LHCN-M2 (cell line): ENCODE measurements around the gene GBA2. TPM values are rescaled to one million over a fixed set of nuclear protein-coding genes. Genes with fewer than 3 reads are reported as not detected.
A peak's percentile ranks its signal among the peaks of the same experiment; 100 is the strongest.

ENCODE experiments used
- DNase-seq: peaks from one replicate; pipeline ENCODE4 v3.0.0-alpha.2; 2012; ENCODE audit warnings: low read depth
- polyA plus RNA-seq: library from polyadenylated mRNA; unstranded; fragments of >200 nt; gene quantifications from one replicate; pipeline ENCODE4 v1.2.1, GENCODE V29; 2012; ENCODE audit warnings: missing spikeins
- total RNA-seq: library from RNA; depleted of rRNA; stranded (reverse); fragments of >200 nt; gene quantifications from 2 replicates; pipeline ENCODE4 v1.2.3, GENCODE V29; 2014; rRNA removed

GBA2 gene
- total RNA-seq: 26.4 and 29.9 TPM in 2 replicates
- 26.2 TPM for polyA plus RNA-seq

DNA sequence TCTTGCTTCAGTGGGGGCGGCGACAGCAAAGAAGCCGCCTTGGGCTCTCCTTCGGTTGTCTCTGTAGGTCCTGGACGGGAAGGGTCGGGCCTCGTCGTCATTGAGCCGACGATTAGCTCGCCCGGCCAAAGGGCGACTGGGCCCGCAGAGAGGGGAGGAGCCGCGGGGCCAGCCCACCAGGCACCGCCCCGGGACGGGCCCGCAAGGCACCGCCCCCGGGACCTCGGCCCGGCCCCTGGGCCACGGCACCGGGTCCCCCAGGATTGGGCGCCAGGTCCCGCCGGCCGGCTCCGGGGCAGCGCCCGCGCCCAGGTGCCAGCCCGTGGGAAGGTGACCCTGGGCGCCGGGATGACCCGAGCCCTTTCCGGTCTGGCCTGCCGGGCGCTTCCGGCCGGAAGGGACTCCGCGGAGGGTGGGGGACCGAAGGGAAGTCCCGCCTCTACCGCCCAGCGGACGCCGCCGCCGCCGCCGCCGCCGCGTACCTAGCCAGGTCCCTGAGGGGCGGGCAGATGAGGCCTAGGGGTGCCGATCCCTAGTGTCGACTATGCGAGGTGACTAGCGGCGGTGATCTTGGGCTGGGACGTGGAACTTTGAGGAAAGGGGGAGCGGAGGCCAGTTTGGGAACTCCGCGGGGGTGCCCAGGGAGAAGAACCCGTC lies at the start of gene GBA2, which contains the start of gene RGP1:
GBA2 (minus strand) TSS at position 371 of the 657 bp plus-strand sequence. CDS start 524 bp downstream, outside the sequence.
RGP1 (plus strand) TSS at position 430 of the 657 bp plus-strand sequence. CDS start 469 bp downstream, outside the sequence.
- DNase-seq: peak; percentile 66

DNA sequence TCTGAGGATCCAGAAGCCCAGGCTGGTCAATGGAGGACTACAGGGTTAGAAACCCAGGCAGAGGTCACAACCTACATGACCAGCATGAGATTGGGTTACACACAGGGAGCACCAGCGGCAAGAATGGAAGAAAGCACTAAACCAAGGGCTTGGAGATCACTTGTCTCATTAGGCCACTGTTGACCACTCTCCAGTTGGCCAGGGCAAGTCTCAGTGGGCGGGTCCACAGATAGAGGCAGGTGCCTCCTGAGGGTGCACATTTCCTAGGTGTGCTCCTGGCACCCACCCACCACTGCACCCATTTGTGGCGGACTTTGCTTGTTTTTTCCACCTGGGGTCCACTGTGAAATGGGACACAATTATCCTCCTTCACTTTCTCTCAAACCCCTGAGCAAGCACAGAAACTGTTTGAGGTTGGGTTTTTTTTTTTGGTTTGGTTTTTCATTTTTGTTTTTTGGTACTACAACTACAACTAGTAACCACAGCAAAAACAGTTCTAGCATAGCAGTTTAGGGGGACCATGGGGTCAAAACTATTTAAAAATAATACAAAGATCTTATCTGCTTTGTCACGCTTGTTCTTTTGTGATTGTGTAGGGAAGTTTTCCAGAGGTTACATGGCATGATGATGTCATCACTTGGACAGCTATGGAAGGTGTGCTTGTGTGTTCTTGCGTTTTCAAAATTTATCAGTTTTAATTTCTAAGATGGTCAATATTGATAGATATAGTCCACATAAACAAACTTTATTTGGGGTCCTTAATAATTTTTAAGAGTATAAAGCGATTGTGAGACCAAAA lies 48.5 kb upstream of the GBA2 start:
- no peak for DNase-seq

DNA sequence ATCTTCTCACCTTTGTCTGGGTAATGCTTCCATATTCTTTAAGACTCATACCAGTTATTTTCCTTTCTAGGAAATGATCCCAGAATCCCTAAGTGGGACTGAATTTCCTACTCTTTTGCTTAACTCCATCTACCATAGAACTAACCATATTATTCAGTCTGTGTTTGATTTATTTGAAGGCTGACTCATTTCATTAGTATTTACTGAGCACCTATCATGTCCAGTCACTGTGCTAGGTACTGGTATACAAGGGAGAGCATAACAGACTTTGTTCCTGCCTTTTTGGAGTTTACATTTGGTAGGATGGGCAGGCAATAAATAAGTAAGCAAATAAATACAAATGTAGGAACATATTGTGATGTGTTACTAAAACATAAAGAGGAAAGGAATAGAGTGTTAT lies 46.7 kb upstream of the GBA2 start:
- DNase-seq: no peak

DNA sequence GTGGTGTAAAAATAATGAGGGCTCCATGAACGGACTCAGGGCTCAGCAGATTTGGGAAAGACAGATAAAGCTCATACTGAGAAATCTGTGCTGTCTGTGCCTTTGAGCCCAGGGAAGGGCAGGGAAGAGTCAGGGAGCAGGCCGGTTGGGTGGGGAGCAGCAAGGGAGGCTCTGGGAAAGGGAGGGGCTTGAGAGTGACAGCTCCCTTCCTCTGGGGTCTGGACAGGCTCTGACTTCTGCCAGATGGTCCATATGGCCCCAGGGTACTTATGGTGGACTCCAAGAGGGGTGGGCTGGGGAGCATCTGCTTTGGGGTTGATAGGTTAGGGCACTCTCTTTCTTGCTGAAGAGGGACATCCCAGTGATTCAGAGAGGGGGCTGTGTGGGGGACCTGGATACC lies 44.4 kb upstream of the GBA2 start:
- DNase-seq: no peak

DNA sequence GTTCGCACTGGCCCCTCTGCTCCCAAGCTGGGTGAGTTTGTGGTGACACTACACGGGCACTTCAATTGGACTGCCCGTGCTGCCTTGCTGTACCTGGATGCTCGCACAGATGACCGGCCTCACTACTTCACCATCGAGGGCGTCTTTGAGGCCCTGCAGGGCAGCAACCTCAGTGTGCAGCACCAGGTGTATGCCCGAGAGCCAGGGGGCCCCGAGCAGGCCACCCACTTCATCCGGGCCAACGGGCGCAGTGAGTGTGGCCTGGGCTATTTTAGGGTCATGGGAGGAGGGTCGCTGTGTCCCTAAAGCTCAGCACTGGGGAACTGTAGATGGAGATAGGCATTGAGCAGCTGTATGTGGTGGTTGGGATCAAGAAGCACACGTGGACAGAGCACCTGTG lies 43.8 kb upstream of the GBA2 start:
- DNase-seq: no peak

DNA sequence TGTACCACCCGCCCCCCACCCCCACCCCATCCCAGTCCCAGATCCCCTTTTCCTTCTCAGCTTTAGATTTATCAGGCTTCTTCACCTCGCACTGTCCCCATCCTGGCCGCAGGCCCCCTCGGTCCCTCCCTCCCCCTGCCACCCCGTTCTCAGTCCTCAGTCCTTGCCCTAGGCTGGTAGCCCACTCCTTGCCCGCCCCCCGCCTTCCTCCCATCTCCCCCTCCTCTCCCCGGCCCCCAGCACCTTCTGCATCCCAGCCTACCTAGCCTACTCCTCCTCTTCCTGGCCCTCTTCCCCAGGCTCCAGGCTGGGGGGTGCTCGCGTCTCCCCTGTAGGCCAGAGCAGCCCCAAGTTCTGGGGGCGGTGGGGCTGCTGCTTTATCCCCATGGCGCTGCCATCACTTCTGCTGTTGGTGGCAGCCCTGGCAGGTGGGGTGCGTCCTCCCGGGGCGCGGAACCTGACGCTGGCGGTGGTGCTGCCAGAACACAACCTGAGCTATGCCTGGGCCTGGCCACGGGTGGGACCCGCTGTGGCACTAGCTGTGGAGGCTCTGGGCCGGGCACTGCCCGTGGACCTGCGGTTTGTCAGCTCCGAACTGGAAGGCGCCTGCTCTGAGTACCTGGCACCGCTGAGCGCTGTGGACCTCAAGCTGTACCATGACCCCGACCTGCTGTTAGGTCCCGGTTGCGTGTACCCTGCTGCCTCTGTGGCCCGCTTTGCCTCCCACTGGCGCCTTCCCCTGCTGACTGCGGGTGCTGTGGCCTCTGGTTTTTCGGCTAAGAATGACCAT lies 43.2 kb upstream of the GBA2 start:
- DNase-seq: no peak

DNA sequence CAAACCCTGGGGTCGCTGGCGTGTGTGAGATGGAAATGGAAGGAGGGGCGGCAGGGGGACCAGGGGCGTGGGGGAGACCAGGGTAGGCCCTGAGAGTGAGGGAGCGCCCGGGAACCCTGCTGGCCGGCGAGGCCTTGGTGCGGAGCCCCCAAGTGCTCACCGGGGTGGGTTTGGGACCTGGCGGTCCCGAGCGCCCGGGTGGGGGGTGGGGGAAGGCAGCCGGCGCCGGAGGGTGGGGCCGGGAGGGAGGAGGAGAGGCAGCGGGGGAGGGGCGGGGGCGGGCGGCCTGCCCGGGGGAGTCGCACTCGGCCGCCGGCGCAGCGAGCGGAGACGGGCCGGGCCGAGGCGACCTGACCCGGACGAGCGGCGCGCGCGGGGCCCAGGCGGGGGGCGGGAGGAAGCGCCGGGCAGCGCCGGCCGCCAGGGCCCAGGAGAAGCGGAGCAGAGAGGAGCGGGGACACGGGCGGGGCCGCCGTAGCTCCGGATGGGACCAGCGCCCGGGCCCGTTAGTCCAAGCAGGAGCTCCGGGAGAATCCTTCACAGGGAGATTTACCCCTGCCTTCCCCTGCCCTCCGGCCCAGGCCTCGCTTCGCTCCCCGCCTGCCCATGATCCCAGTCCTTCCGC lies 42.4 kb upstream of the GBA2 start, which contains the start of gene NPR2:
NPR2 (plus strand) TSS at position 295 of the 625 bp plus-strand sequence. CDS start 818 bp downstream, outside the sequence.
- peak; percentile 34 for DNase-seq

DNA sequence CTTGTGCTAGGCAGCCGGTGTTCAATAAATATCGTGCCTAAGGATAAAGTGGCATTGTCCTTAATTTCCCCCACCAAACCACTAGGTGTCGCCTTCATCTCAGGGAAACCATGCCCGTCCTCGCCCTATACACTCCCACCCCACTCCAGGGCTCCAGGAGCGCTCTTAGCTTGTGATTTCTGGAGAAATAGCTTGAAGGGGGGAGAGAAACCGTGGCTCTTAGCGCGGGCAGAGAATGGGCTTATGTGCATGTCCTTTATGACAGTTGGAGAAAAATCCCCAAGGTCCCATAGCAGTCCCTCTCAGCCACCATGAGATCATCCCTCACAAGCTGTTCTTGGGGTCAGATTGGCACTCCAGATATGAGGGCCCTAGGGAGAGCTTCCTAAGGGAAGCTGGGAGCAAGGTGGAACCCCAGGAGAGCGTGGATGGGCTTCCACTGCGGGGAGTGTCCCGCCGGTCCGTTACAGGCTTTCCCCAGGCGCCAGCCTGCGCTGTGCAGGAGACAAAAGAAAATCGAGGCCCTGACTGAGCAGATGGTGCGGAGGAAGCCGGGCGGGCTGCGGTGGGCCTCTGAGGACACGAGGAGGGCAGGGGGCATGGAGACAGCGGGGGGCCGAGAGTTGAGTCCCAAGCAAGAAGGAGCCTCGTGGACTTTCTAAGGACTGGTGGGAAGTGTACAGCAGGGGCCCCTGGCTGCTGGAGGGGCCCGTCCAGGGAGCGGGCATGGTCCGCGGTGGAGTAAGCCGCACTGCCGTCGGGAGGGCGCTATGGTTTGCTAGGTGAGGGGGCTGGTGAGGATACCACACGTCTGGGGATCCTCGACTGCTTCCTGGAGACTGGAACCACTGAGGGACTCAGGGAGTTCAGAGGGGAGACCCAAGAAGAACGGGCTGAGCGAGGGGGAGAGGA lies 41.6 kb upstream of the GBA2 start:
- peak; percentile 86 for DNase-seq

DNA sequence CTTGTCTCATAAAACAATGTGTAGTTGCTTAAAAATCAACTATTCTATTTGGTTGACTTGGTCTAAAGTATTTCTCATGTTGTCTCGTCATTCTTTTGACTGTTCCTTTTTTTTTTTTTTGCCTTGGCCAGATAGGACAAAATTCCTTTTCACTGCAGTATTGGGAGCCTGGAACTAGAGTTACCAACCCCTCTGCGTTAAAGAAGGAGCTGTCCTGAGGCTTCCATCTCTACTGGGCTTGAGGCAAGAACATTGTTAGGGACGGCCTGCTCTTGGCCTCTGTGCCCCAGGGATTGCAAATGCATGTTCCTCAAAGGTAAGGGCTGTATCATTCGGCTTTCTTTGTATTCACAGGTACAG lies 41.0 kb upstream of the GBA2 start:
- DNase-seq: no peak

DNA sequence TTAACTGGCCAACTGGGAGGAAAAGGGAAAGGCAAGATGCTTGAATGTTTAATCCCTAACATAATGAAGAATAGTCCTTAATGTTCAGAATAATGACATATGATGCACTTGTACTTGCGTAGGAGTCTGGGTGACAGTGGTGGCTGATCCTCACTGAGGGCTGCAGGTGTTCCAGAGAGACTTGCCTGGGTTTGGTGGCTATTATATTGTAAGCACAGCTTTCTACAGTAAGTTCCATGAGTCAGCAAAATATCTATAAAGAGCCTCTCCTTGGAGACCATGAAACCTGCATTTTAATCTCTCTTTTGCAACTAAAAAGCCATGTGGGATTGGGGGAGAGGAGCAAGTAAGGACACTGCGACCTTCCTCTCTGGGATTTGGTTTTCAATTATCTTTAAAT lies 40.5 kb upstream of the GBA2 start:
- no peak for DNase-seq

DNA sequence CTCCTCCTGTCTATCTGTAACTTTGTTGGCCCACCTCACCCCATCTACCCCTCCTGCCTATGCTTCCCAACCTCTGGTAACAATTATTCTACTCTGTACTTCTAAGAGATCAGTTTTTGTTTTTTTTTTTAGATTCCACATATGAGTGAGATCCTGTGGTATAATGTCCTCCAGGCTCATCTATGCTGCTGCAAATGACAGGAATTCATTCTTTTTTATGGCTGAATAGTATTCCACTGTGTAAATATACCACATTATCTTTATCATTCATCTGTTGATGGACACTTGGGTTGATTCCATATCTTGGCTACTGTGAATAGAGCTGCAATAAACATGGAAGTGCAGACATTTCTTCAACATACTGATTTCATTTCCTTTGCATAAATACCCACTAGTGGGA lies 34.4 kb upstream of the GBA2 start:
- DNase-seq: no peak

DNA sequence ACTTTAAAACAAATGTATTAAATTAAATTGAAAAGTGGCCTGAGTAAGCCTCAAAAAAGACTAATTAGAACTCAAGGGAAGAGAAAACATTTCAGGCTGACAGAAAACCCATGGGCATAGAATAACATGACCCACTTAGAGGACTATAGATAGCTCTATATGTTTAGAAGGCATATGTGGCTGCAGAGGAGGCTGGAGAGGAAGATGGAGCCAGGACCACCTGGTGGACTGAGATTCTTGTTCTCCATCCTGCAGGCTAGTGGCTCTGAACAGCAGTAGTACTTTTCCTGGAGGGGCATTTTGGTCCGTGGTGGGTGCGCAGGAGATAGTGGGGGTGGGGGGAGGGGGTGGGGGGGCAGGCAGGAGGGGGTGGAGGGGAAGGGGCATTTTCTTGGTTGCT lies 32.0 kb upstream of the GBA2 start:
- DNase-seq: no peak

DNA sequence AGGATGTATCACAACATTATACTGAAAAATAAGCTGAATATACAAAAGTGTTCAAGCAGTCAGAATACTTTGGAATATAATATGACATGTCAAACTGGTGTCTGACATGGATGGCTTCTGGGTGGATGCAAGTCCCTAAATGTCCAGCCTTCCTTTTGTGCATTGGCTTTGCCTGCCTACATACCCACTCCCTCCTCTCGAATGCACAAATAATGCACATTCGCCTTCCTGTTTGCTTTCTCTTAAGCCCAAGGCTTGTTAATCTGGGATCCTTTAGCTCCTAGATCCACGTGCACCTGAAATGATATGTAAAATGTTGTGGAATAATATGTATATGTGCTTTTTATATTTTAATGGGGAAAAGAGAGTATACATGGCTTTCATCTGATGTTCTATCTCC lies 29.5 kb upstream of the GBA2 start:
- DNase-seq: no peak

DNA sequence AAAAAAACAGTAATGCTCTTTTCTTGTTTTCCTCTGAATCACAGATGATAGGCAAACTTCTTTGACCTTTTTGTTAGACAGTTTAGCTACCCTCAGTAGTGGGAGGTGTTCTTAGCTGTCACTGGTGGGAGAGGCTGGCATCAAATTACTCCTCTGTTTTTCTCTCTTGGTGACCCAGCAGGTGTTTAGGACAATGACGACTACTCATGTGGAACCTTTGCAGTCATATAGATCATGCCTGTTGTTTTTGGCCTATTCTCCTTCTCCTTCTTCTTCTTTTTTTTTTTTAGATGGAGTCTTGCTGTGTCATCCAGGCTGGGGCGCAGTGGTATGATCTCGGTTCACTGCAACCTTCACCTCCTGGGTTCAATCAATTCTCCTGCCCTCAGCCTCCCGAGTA lies 27.0 kb upstream of the GBA2 start:
- DNase-seq: no peak

DNA sequence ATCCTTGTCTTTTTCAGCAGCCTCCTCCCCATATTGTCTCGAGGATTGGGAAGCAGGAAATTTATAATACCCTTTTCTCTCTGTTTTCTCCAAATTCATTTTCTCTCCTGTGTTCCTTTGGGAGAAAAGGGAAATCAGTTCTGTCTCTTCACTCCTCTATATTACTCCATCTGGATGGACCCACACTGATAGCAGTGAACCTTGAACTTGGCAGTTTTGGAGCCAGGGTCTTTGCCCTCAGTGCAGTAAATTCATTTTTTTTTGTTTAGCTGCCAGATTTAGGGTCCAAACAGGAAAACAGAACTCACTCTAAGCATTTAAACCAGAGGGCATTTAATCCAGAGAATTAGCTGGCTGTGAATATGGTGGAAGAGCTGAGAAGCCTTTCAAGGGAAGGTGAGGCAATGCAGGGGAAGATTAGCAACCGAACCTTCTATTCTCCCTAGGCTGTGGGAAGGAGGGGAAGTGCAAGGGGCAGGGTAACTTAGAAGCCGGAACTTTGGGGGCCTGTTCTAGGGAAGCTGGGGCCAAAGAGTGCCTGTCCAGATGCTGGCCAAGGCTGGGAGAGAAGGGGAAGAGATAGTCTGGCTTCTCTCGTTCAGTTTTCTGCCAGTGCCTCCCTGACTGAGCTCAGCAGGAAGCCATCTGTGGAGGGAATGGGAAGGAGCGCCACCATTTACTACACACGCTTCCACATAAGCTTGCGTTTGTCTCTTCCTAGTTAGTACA lies 26.0 kb upstream of the GBA2 start:
- no peak for DNase-seq

DNA sequence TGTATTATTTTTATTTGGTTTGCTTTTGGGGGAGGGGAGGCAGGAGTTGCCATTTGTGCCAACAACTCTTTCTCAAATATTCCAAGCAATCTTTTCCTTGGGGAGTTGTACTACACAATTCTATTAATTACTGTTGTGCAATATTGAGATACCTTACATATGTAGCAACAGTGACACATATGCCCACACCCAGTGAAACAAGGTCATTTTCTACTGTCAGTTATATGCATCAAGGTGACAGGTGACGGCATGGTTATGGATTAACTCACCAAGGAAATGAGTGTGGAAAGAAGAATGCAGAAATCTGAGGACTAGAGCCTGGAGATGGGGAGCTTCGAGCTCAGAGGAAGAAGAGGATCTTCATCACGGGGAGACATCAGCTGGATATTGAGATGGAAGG lies 22.9 kb upstream of the GBA2 start:
- DNase-seq: no peak

DNA sequence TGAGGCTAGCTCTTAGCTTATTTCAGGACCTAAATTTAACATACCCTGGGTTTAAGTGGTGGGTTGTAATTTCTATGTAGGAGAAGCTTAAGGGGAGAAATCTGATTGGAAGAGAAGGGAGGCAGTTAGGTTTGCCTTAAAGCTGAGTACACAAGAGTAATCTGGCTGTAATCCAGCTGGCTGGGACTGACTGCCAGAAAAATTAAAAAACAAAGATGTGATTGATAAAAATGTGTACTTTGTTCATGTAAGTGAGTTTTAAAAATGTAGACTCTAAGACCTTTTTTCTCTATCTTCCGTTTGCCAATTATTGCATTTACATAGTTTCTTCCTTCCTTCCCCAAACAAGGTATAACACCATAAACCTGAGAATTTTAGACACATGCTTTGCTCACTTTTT lies 22.5 kb upstream of the GBA2 start:
- DNase-seq: no peak

DNA sequence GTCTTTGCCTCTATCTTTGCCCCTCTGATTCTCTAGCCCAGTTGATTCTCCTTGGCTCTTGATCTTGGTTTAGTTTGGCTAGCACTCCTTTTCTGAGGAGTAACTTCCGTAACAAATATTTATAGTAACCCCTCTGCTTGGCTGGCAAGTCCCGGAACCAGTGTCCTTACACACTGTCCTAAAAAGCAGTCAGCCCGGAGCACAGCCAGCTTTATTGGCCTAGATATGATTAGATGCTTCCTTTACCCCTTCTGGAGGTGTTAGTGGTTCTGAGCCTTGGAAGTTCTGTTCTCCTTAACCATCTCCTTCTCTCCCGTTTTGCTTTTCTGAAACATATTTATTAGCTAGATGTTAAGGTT lies 22.0 kb upstream of the GBA2 start:
- DNase-seq: no peak

DNA sequence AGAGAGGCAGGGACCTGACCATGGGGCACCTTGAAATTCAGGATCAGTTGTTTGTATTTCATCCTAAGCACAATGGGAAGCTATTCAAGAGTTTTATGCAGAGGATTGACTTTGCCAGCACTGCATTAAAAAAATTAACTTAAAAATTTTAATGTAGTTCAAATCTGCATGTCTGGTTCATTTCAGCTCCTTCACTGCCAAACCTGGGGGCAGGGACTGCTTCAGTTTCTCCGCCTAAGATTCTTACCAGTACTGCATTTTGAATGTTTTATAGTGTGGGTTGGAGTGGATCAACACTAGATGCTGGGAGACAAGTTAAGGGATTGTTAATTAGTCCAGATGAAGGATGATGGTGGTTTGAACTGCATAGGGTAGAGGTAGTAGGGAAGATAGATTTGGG lies 20.7 kb upstream of the GBA2 start:
- DNase-seq: no peak

DNA sequence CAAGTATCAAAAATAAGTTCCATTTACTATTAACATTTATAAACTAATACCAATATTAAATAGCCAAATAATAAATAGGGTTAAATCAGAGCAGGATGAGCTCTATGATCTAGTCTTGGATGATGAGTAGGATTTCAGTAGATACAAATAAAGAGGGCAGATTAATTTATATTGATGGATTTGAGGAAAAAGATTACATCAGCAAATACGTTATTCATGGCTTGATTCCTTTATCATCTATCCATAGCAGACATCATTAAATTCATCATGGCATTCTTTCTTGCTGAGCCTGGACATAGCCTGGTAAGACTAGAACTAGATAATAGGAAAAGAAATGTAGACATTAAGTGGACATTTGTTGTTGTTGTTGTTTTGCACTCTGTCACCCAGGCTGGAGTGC lies 18.4 kb upstream of the GBA2 start:
- no peak for DNase-seq
